Measurements from ENCODE around the gene EOLA2. TPM values are rescaled to one million over a fixed set of nuclear protein-coding genes. Genes with fewer than 3 reads are reported as not detected.
A peak's percentile ranks its signal among the peaks of the same experiment; 100 is the strongest.
"Not testable (repeated sequence)": the region's sequence is repeated elsewhere in the genome, so short reads cannot be mapped to it uniquely, and the experiment has no call there.

The EOLA2 gene
- 37.7 TPM for polyA plus RNA-seq

- Mint-ChIP-seq H3K4me3 (peak within 1 kb of the TSS; percentile 91 to 98 (median 94)), H3K36me3 (no peaks in the 10 kb centered on the region), H3K9me3 (no peaks in the 10 kb centered on the region), H3K4me1 (peaks cover 0 to 6% (median 4%) of the 10 kb centered on the region in 3 donors), H3K27ac (peak within 1 kb of the TSS; percentile 97 to 98 (median 98)), H3K27me3 (no peaks in the 10 kb centered on the region)
Observed at GRCh38 chrX:149938427-149938880, at the start of gene EOLA2. TSS of gene EOLA2 (minus strand) at chrX:149938491. CDS start at chrX:149933874, 4,617 bp downstream.

GRCh38 chrX:149987613-149988012 is 49.3 kb upstream of the EOLA2 start:
- peaks cover 5 to 9% (median 6%) of the 10 kb centered on the region in 3 donors for H3K4me1 Mint-ChIP-seq
- H3K27ac Mint-ChIP-seq: no peak overlapping the region
- no peaks in the 10 kb centered on the region for H3K27me3 Mint-ChIP-seq
- no peak overlapping the region for H3K4me3 Mint-ChIP-seq
- H3K9me3 Mint-ChIP-seq: no peaks in the 10 kb centered on the region
- peaks cover 8% of the 10 kb centered on the region for H3K36me3 Mint-ChIP-seq

- Mint-ChIP-seq H3K4me3 (no peak overlapping the region), H3K27me3 (no peaks in the 10 kb centered on the region), H3K27ac (no peak overlapping the region), H3K36me3 (peaks cover 6% of the 10 kb centered on the region), H3K9me3 (no peaks in the 10 kb centered on the region), H3K4me1 (peaks cover 5 to 9% (median 6%) of the 10 kb centered on the region in 3 donors)
Observed at GRCh38 chrX:149984411-149984810, 46.1 kb upstream of the EOLA2 start.

- H3K27ac Mint-ChIP-seq: peak overlapping the region in 1 of 3 donors; percentile 32
- H3K9me3 Mint-ChIP-seq: no peaks in the 10 kb centered on the region
- peaks cover 2% of the 10 kb centered on the region for H3K36me3 Mint-ChIP-seq
- no peaks in the 10 kb centered on the region for H3K27me3 Mint-ChIP-seq
- peaks cover under 1 to 1% (median under 1%) of the 10 kb centered on the region in 3 donors for H3K4me1 Mint-ChIP-seq
- no peak overlapping the region for H3K4me3 Mint-ChIP-seq
Observed at GRCh38 chrX:149982310-149982709, 44.0 kb upstream of the EOLA2 start.

- H3K4me3 Mint-ChIP-seq: no peak overlapping the region
- H3K27me3 Mint-ChIP-seq: no peaks in the 10 kb centered on the region
- no peak overlapping the region for H3K27ac Mint-ChIP-seq
- H3K4me1 Mint-ChIP-seq: no peaks in the 10 kb centered on the region
- no peaks in the 10 kb centered on the region for H3K9me3 Mint-ChIP-seq
- peaks cover 3% of the 10 kb centered on the region for H3K36me3 Mint-ChIP-seq
Observed at GRCh38 chrX:149979126-149979644, 40.9 kb upstream of the EOLA2 start.

- Mint-ChIP-seq H3K27ac (no peak overlapping the region), H3K9me3 (no peaks in the 10 kb centered on the region), H3K4me1 (no peaks in the 10 kb centered on the region), H3K27me3 (no peaks in the 10 kb centered on the region), H3K4me3 (no peak overlapping the region), H3K36me3 (peaks cover 2% of the 10 kb centered on the region)
Observed at GRCh38 chrX:149962859-149963757, 24.8 kb upstream of the EOLA2 start.

DNA sequence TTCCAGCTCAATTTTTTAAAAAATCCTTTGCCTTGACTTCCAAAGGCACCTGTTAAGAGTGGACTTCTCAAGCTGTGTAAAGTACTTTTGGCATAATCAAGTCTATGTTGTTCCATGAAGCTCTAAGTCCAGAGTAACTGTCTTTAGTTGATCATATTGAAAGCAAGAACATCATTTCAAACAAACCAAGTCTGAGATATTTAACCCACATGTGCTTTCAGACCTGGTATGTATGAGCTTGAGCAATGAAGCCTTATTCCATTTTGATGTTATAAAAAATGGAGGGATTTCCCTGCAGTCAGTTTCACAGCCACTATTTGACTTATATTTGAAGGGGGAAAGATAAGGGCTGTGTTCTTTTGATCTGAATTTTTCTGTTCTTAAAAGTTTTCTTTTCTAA is 23.7 kb upstream of the EOLA2 start:
- no peaks in the 10 kb centered on the region for H3K9me3 Mint-ChIP-seq
- no peak overlapping the region for H3K27ac Mint-ChIP-seq
- H3K27me3 Mint-ChIP-seq: no peaks in the 10 kb centered on the region
- H3K4me1 Mint-ChIP-seq: no peaks in the 10 kb centered on the region
- H3K36me3 Mint-ChIP-seq: peaks cover 2% of the 10 kb centered on the region
- no peak overlapping the region for H3K4me3 Mint-ChIP-seq

DNA sequence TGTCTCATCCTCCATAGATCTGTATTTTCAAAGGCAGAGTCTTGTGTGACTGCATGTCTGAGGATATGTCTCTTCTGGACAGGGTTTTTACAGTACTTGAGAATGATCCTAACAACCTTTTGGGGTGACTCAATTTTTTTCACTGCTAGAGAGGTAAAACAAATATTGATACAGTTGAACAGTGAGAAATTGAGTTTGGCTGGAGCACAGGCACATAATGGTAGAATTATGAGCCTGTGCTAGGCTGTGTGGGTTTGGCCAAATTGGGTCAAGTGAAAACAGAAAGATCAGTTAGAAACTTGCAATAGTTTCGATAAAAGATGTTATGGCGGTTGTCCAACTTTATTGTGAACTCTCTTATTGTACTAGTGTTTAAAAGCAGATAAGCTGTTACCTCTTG is 23.3 kb upstream of the EOLA2 start:
- Mint-ChIP-seq H3K4me1 (no peaks in the 10 kb centered on the region), H3K36me3 (peaks cover 2% of the 10 kb centered on the region), H3K27ac (no peak overlapping the region), H3K27me3 (no peaks in the 10 kb centered on the region), H3K9me3 (no peaks in the 10 kb centered on the region), H3K4me3 (no peak overlapping the region)

DNA sequence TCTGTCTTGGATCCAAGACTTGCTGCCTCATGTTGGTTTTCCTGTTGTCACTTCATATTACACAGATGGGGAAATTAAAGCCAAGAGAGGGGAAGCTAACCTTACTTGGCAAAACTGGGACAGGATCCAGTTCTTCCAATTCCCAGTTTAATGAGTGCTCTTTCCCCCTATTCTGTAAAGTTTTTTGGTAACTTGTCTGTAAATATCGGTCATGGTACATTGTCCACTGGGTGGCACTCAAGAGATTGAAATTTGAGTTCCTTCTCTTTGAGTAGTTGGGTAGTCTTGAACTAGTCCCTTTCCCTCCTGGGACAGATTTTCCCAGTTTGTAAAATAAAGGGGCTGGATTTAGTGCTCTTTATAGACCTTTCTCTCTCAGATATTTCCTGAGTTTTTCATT is 12.4 kb upstream of the EOLA2 start:
- Mint-ChIP-seq H3K4me3 (no peak overlapping the region), H3K27me3 (no peaks in the 10 kb centered on the region), H3K4me1 (peaks cover 0 to 4% (median 0%) of the 10 kb centered on the region in 3 donors), H3K36me3 (no peaks in the 10 kb centered on the region), H3K9me3 (no peaks in the 10 kb centered on the region), H3K27ac (no peak overlapping the region)

DNA sequence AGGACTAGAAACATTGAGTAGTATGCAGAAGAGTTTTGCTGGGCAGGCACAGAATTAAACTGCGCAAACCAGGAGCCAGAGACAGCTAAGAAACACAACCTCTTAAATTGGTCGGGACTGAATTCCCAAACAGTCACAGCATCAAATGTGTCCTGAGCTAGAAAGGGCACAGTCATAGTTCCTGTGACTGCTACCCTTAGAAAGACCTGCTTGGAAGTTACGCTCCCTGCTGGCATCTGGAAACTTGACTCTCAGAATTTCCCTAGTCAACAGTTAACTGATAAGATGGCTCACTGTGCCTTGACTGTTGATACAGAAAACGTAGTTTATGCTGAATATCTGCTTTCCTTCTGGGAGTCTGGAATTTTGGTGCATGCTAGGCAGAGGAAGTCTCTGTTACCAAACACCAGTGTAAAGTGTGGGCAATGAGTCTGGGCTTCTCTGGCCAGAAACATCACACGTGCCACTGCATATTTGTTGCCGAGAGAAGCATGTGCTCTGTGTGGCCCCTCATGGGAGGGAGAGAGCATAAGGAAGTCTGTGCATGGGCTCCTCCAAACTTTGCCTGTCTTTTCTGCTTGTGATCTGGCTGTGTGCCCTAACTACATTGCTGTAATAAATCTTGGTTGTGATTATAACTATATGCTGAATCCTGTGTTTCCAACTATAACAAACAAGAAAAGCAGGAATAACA is 11.6 kb upstream of the EOLA2 start:
- Mint-ChIP-seq H3K9me3 (no peaks in the 10 kb centered on the region), H3K36me3 (no peaks in the 10 kb centered on the region), H3K4me1 (peaks cover 0 to 4% (median 2%) of the 10 kb centered on the region in 3 donors), H3K27ac (no peak overlapping the region), H3K4me3 (no peak overlapping the region), H3K27me3 (no peaks in the 10 kb centered on the region)

- no peak overlapping the region for H3K4me3 Mint-ChIP-seq
- no peaks in the 10 kb centered on the region for H3K36me3 Mint-ChIP-seq
- H3K4me1 Mint-ChIP-seq: peaks cover 0 to 4% (median 2%) of the 10 kb centered on the region in 3 donors
- H3K27ac Mint-ChIP-seq: no peak overlapping the region
- H3K9me3 Mint-ChIP-seq: no peaks in the 10 kb centered on the region
- no peaks in the 10 kb centered on the region for H3K27me3 Mint-ChIP-seq
Observed at GRCh38 chrX:149948016-149948415, 9.7 kb upstream of the EOLA2 start.

GRCh38 chrX:149946932-149947331 is 8.6 kb upstream of the EOLA2 start:
- H3K9me3 Mint-ChIP-seq, H3K36me3 Mint-ChIP-seq, H3K4me3 Mint-ChIP-seq, H3K27ac Mint-ChIP-seq, H3K4me1 Mint-ChIP-seq, H3K27me3 Mint-ChIP-seq: not testable (repeated sequence)

- not testable (repeated sequence) for H3K27ac Mint-ChIP-seq, H3K9me3 Mint-ChIP-seq, H3K36me3 Mint-ChIP-seq, H3K27me3 Mint-ChIP-seq, H3K4me1 Mint-ChIP-seq, H3K4me3 Mint-ChIP-seq
Observed at GRCh38 chrX:149945820-149946219, 7.5 kb upstream of the EOLA2 start.

- H3K27ac Mint-ChIP-seq, H3K4me3 Mint-ChIP-seq, H3K9me3 Mint-ChIP-seq: not testable (repeated sequence)
Observed at GRCh38 chrX:149945087-149945670, 6.9 kb upstream of the EOLA2 start.

GRCh38 chrX:149940674-149941024 is 2.4 kb upstream of the EOLA2 start:
- not testable (repeated sequence) for H3K27me3 Mint-ChIP-seq
- H3K27ac Mint-ChIP-seq: peak overlapping the region in 2 of 3 donors; percentile 93 to 98

More at GRCh38 chrX:149945087-149945670, 6.9 kb upstream of the EOLA2 start:
- not testable (repeated sequence) for H3K4me1 Mint-ChIP-seq, H3K27me3 Mint-ChIP-seq, H3K36me3 Mint-ChIP-seq

More at GRCh38 chrX:149940674-149941024, 2.4 kb upstream of the EOLA2 start:
- not testable (repeated sequence) for H3K9me3 Mint-ChIP-seq, H3K36me3 Mint-ChIP-seq, H3K4me1 Mint-ChIP-seq
- peak overlapping the region; percentile 85 to 96 (median 93) for H3K4me3 Mint-ChIP-seq
